Thyroid gland (tissue), 4 donors: ENCODE measurements around the gene TTLL5. TPM values are rescaled to one million over a fixed set of nuclear protein-coding genes. Genes with fewer than 3 reads are reported as not detected.

Source experiments
- DNase-seq, 2 donors: peaks; one replicate each; pipeline ENCODE4 v3.0.0-alpha.2; 2019
- H3K27ac ChIP-seq, 3 donors: fragments of 200-600 bp; sonication (generic); 1 replicate in 2 of 3; 2 replicates in 1 of 3; pipeline ENCODE4 v1.5.1; 2016 to 2019; ENCODE audit warnings: mild to moderate bottlenecking in 1 of 3, moderate library complexity in 1 of 3
- H3K27me3 ChIP-seq: fragments of 200-600 bp; sonication (generic); one replicate; pipeline ENCODE4 v1.5.1; 2019
- H3K36me3 ChIP-seq, 2 donors: fragments of 200-600 bp; sonication (generic); one replicate each; pipeline ENCODE4 v1.5.1; 2016 to 2019
- H3K4me1 ChIP-seq, 2 donors: fragments of 200-600 bp; sonication (generic); one replicate each; pipeline ENCODE4 v1.5.1; 2017 to 2019
- H3K4me3 ChIP-seq, 3 donors: fragments of 200-600 bp; sonication (generic); replicated peaks in 1 of 3; 1 replicate in 2 of 3; 2 replicates in 1 of 3; pipeline ENCODE4 v1.5.1; 2016; ENCODE audit warnings: mild to moderate bottlenecking in 1 of 3
- H3K9me3 ChIP-seq: fragments of 200-600 bp; sonication (generic); one replicate; pipeline ENCODE4 v1.5.1; 2017
- POLR2A ChIP-seq, 2 donors: fragments of 450-650 bp; IDR thresholded peaks; one replicate each; pipeline ENCODE4 v1.6.1; 2017; ENCODE audit warnings: antibody characterized with exemption in 2 of 2, mild to moderate bottlenecking in 2 of 2, moderate library complexity in 1 of 2
- WGBS, 2 donors: methylation state at CpG; one replicate each; pipeline ENCODE4 v1.1.5; 2017; 5-methylcytosine and 5-hydroxymethylcytosine counted together
- intact Hi-C: fragments of 100-400 bp; cut with DNase I; formaldehyde crosslinking; loops from one replicate; pipeline ENCODE4 v1.15.1; 2023
- total RNA-seq, 4 donors: library from RNA; depleted of rRNA; stranded (reverse); fragments of >200 nt; gene quantifications; one replicate each; pipeline ENCODE4 v1.2.3, GENCODE V29; 2016
- TF ChIP-seq, protein P1 (sequence below), 6 experiments: fragments of 200-600 bp in 3 of 6; fragments of 450-650 bp in 3 of 6; sonication (generic) in 3 of 6; IDR thresholded peaks; one replicate each; pipeline ENCODE4 v1.5.1; 2016 to 2019; ENCODE audit warnings: antibody characterized with exemption in 6 of 6, mild to moderate bottlenecking in 2 of 6, inconsistent platforms in 1 of 6, moderate library complexity in 1 of 6

The TTLL5 gene
- total RNA-seq, 4 donors from 2014 or later = 31.8 to 65.1 (median 35.7) TPM

DNA sequence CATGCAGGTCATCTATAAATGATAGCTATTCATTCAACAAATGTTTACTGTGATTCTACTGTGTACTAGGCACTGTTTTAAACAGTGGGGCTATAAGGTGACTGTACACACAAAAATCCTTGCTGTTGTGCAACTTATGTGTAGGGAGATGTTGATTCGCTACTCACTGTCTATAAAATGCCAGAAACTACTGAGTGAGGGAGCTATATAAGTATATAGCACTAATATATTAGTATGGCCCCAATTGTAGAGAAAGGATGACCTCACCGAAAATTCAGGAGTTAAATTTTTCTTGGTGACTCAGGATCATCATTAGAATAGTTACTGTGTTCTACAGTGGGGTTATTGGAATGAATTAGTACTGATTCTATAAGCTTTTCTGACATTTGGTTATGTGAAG is 203.3 kb downstream of the TTLL5 start:
- H3K9me3 ChIP-seq = no peaks in the 10 kb centered on the region
- intact Hi-C loops = no loop called here
- H3K4me3 ChIP-seq = no peak overlapping the region
- H3K27ac ChIP-seq = no peak overlapping the region
- TF ChIP-seq POLR2A (IDR thresholded peaks at IDR 0.05) = no peak
- TF ChIP-seq, protein P1, sequence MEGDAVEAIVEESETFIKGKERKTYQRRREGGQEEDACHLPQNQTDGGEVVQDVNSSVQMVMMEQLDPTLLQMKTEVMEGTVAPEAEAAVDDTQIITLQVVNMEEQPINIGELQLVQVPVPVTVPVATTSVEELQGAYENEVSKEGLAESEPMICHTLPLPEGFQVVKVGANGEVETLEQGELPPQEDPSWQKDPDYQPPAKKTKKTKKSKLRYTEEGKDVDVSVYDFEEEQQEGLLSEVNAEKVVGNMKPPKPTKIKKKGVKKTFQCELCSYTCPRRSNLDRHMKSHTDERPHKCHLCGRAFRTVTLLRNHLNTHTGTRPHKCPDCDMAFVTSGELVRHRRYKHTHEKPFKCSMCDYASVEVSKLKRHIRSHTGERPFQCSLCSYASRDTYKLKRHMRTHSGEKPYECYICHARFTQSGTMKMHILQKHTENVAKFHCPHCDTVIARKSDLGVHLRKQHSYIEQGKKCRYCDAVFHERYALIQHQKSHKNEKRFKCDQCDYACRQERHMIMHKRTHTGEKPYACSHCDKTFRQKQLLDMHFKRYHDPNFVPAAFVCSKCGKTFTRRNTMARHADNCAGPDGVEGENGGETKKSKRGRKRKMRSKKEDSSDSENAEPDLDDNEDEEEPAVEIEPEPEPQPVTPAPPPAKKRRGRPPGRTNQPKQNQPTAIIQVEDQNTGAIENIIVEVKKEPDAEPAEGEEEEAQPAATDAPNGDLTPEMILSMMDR (IDR thresholded peaks at IDR 0.05) = no peak
- H3K4me1 ChIP-seq = peaks cover 4 to 15% of the 10 kb centered on the region in 2 donors
- no peaks in the 10 kb centered on the region for H3K36me3 ChIP-seq
- no peaks in the 10 kb centered on the region for H3K27me3 ChIP-seq
- DNase-seq = no peak
- WGBS, 2 donors = 96 to 99% methylated on average over 2 of the region's 2 CpGs

- H3K4me1 ChIP-seq = peaks cover 4 to 15% of the 10 kb centered on the region in 2 donors
- no peak overlapping the region for H3K4me3 ChIP-seq
- 81 to 84% methylated on average over 2 of the region's 2 CpGs for WGBS, 2 donors
- TF ChIP-seq, protein P1 (IDR thresholded peaks at IDR 0.05) = no peak
- TF ChIP-seq POLR2A (IDR thresholded peaks at IDR 0.05) = no peak
- intact Hi-C loops = no loop called here
- no peak for DNase-seq
- H3K27me3 ChIP-seq = no peaks in the 10 kb centered on the region
- H3K27ac ChIP-seq = peak overlapping the region in 1 of 3 donors; percentile 5
- no peaks in the 10 kb centered on the region for H3K9me3 ChIP-seq
- H3K36me3 ChIP-seq = no peaks in the 10 kb centered on the region
Observed at GRCh38 chr14:75865531-75865930, 204.5 kb downstream of the TTLL5 start.

- Histone ChIP-seq H3K27ac (no peak overlapping the region), H3K4me3 (no peak overlapping the region), H3K36me3 (no peaks in the 10 kb centered on the region), H3K4me1 (peaks cover 4 to 15% of the 10 kb centered on the region in 2 donors), H3K9me3 (no peaks in the 10 kb centered on the region), H3K27me3 (no peaks in the 10 kb centered on the region)
- no peak for TF ChIP-seq POLR2A (IDR thresholded peaks at IDR 0.05)
- TF ChIP-seq, protein P1 (IDR thresholded peaks at IDR 0.05) = no peak
- intact Hi-C loops = no loop called here
- 98 to 100% methylated on average over 1 of the region's 1 CpG for WGBS, 2 donors
- no peak for DNase-seq
Observed at GRCh38 chr14:75866970-75867369, 205.9 kb downstream of the TTLL5 start.

DNA sequence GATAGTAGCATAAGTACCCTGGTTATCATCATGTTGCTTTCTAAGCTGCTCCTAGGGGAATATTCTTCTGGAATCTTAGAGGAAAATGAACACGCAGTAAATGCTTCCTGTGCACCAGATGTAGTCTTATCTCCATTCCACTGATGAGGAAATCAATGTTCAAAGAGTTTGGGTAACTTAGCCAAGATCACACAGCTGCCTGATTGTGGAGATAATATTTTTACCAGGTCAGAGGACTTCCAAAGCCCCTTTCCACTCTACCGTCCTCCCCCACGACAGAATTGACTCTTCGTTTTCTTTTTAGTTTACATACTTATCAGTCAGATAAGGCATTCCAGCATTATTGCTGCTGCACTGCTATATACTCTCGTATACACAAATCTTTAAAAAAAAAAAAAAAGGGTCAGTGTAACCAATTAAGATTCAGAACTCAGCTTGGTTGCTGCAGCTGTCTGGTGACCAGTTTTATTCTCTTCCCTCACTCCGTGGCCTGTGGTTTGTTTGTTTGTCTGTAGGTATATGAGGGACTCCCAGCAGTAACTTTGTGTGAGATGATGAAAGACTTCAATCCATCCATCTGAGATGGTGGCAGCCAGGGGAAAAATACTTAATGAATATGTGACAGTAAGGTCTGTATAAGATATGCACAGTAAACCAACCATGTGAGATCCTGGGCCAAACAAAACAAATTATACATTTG is 210.3 kb downstream of the TTLL5 start:
- Histone ChIP-seq H3K9me3 (no peaks in the 10 kb centered on the region), H3K4me3 (no peak overlapping the region), H3K4me1 (peaks cover 0 to 15% of the 10 kb centered on the region in 2 donors), H3K27me3 (no peaks in the 10 kb centered on the region), H3K27ac (no peak overlapping the region), H3K36me3 (no peaks in the 10 kb centered on the region)
- 77 to 78% methylated on average over 6 of the region's 6 CpGs for WGBS, 2 donors
- no peak for DNase-seq
- intact Hi-C loops = no loop called here
- no peak for TF ChIP-seq POLR2A (IDR thresholded peaks at IDR 0.05)
- TF ChIP-seq, protein P1 (IDR thresholded peaks at IDR 0.05) = no peak

DNA sequence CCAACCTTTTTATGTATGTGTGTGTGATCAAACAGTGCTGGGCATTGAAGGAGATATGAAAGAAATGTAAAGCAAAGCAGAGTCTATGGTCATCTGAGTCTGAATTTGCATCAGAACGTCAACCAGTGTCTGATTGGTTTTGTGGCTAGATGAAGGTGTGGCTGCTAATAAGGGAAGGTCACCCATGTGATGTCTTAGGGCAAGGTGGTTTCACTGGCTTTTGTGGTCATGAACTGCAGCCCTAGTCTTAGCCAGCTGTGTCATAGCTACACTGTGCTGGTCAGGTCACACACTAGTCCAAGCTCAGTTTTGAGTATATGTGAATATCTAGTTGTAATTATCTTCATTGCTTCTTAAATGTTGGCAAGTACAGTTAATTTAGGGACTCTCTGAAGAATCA is 214.9 kb downstream of the TTLL5 start:
- TF ChIP-seq, protein P1 (IDR thresholded peaks at IDR 0.05) = no peak
- TF ChIP-seq POLR2A (IDR thresholded peaks at IDR 0.05) = no peak
- WGBS, 2 donors = 82 to 83% methylated on average over 1 of the region's 1 CpG
- peaks cover 3 to 4% of the 10 kb centered on the region in 2 donors for H3K4me1 ChIP-seq
- H3K36me3 ChIP-seq = no peaks in the 10 kb centered on the region
- H3K27ac ChIP-seq = no peak overlapping the region
- no peak for DNase-seq
- H3K4me3 ChIP-seq = no peak overlapping the region
- intact Hi-C loops = no loop called here
- no peaks in the 10 kb centered on the region for H3K27me3 ChIP-seq
- no peaks in the 10 kb centered on the region for H3K9me3 ChIP-seq
